Activated naive CD4-positive, alpha-beta T cell treated with anti-CD3 and anti-CD28 coated beads, Interleukin-2, amount 50 U/mL, for 24 hours (primary cell): ENCODE data around the gene PSAP.

Source experiments
- H3K27ac Mint-ChIP-seq: one replicate; pipeline ENCODE4 v1.8.0; 2021; ENCODE audit warnings: mild to moderate bottlenecking, mixed read lengths
- H3K27me3 Mint-ChIP-seq: one replicate; pipeline ENCODE4 v1.8.0; 2021; ENCODE audit warnings: mixed read lengths
- H3K36me3 Mint-ChIP-seq: one replicate; pipeline ENCODE4 v1.8.0; 2021; ENCODE audit warnings: mixed read lengths
- H3K4me1 Mint-ChIP-seq: one replicate; pipeline ENCODE4 v1.8.0; 2021; ENCODE audit warnings: mixed read lengths
- H3K4me3 Mint-ChIP-seq: one replicate; pipeline ENCODE4 v1.8.0; 2021; ENCODE audit warnings: mild to moderate bottlenecking, mixed read lengths
- H3K9me3 Mint-ChIP-seq: one replicate; pipeline ENCODE4 v1.8.0; 2021; ENCODE audit warnings: mixed read lengths

PSAP gene

GRCh38 chr10:71812913-71813590 is 38.0 kb downstream of the PSAP start:
- H3K36me3 Mint-ChIP-seq, result no peaks in the 10 kb centered on the region
- H3K4me1 Mint-ChIP-seq, result no peaks in the 10 kb centered on the region
- H3K4me3 Mint-ChIP-seq, result no peak overlapping the region
- no peaks in the 10 kb centered on the region for H3K27me3 Mint-ChIP-seq
- H3K9me3 Mint-ChIP-seq, result no peaks in the 10 kb centered on the region
- no peak overlapping the region for H3K27ac Mint-ChIP-seq

DNA sequence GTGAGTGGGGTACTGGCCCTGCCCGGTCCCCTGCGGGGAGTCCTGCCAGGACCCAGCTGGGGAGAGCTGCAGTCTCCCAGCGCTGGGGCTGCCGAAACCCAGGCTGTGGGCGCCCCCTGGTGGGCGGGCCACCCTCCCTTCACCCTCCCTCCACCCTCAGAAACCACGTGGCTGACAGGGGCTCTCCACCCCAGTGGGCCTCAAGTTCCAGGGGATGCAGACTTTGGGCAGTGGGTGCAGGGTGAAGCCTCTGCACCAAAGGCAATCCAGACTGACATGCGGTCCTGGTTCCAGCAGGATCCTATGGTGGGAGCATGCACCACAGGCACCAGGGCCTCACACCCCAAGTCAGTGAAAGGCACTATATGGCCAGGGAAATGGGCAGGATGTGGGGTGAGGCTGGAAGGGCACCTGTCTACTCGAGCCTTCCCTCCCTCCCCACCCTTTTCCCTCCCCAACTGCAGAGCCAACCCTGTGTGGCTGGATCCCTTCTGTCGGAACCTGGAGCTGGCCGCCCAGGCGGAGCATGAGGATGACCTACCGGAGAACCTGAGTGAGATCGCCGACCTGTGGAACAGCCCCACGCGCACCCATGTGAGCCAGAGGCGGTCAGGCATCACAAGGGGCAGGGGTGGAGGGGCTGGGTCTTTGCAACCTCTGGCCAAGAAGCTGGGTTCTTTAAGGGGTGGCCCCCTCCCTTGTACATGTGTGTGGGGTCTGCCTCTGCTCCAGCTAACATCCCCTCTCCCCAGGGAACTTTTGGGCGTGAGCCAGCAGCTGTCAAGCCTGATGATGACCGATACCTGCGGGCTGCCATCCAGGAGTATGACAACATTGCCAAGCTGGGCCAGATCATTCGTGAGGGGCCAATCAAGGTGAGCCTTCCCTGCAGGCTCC is 38.8 kb downstream of the PSAP start:
- no peaks in the 10 kb centered on the region for H3K9me3 Mint-ChIP-seq
- no peak overlapping the region for H3K4me3 Mint-ChIP-seq
- H3K27me3 Mint-ChIP-seq, result no peaks in the 10 kb centered on the region
- H3K27ac Mint-ChIP-seq, result no peak overlapping the region
- no peaks in the 10 kb centered on the region for H3K36me3 Mint-ChIP-seq
- no peaks in the 10 kb centered on the region for H3K4me1 Mint-ChIP-seq

GRCh38 chr10:71811351-71811750 is 39.7 kb downstream of the PSAP start:
- Mint-ChIP-seq H3K9me3 (no peaks in the 10 kb centered on the region), H3K27me3 (no peaks in the 10 kb centered on the region), H3K4me3 (no peak overlapping the region), H3K36me3 (no peaks in the 10 kb centered on the region), H3K27ac (no peak overlapping the region), H3K4me1 (no peaks in the 10 kb centered on the region)

GRCh38 chr10:71810048-71810750 is 40.9 kb downstream of the PSAP start:
- H3K36me3 Mint-ChIP-seq, result no peaks in the 10 kb centered on the region

GRCh38 chr10:71809628-71810027 is 41.4 kb downstream of the PSAP start:
- Mint-ChIP-seq H3K36me3 (no peaks in the 10 kb centered on the region), H3K9me3 (no peaks in the 10 kb centered on the region), H3K27ac (no peak overlapping the region), H3K4me3 (no peak overlapping the region), H3K27me3 (no peaks in the 10 kb centered on the region), H3K4me1 (no peaks in the 10 kb centered on the region)

More at GRCh38 chr10:71810048-71810750, 40.9 kb downstream of the PSAP start:
- no peaks in the 10 kb centered on the region for H3K27me3 Mint-ChIP-seq
- no peak overlapping the region for H3K27ac Mint-ChIP-seq
- H3K4me1 Mint-ChIP-seq, result no peaks in the 10 kb centered on the region
- no peak overlapping the region for H3K4me3 Mint-ChIP-seq
- no peaks in the 10 kb centered on the region for H3K9me3 Mint-ChIP-seq

- H3K27me3 Mint-ChIP-seq, result no peaks in the 10 kb centered on the region
Observed at GRCh38 chr10:71807557-71808510, 43.2 kb downstream of the PSAP start.

GRCh38 chr10:71806704-71807556 is 44.1 kb downstream of the PSAP start:
- H3K4me1 Mint-ChIP-seq, result no peaks in the 10 kb centered on the region
- no peaks in the 10 kb centered on the region for H3K9me3 Mint-ChIP-seq
- H3K4me3 Mint-ChIP-seq, result no peak overlapping the region
- no peaks in the 10 kb centered on the region for H3K36me3 Mint-ChIP-seq
- H3K27me3 Mint-ChIP-seq, result no peaks in the 10 kb centered on the region
- no peak overlapping the region for H3K27ac Mint-ChIP-seq

More at GRCh38 chr10:71807557-71808510, 43.2 kb downstream of the PSAP start:
- Mint-ChIP-seq H3K27ac (no peak overlapping the region), H3K4me3 (no peak overlapping the region), H3K4me1 (no peaks in the 10 kb centered on the region), H3K36me3 (no peaks in the 10 kb centered on the region), H3K9me3 (no peaks in the 10 kb centered on the region)

DNA sequence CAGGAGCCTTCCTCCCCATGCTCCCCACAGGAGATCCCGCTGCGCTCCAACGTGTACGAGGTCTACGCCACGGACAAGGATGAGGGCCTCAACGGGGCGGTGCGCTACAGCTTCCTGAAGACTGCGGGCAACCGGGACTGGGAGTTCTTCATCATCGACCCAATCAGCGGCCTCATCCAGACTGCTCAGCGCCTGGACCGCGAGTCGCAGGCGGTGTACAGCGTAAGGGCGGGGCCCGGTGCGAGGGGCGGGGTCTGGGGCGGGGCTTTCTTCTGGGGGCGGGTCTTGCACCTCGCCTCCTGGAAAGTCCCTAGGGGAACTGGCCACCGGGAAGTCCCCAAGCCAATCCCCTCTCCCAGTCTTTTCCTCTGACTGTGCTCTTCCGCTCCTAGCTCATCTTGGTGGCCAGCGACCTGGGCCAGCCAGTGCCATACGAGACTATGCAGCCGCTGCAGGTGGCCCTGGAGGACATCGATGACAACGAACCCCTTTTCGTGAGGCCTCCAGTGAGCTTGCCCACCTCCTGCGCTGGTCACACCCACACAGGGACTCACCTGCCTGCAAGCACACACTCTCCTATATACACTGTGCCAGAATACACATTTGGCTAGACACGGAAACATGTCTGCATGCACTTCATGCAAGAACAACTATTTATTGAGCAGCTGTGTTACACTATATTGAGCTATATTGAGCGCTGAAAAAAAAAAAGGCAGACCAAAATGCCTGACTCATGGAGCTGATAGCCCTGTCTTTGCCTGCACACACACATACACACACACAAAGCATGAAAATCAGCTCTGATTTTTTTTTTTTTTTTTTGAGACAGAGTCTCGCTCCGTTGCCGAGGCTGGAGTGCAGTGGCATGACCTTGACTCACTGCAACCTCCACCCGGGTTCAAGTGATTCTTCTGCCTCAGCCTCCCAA is 45.0 kb downstream of the PSAP start:
- no peaks in the 10 kb centered on the region for H3K36me3 Mint-ChIP-seq
- H3K4me1 Mint-ChIP-seq, result no peaks in the 10 kb centered on the region
- H3K4me3 Mint-ChIP-seq, result no peak overlapping the region
- H3K27me3 Mint-ChIP-seq, result no peaks in the 10 kb centered on the region
- no peaks in the 10 kb centered on the region for H3K9me3 Mint-ChIP-seq
- no peak overlapping the region for H3K27ac Mint-ChIP-seq

DNA sequence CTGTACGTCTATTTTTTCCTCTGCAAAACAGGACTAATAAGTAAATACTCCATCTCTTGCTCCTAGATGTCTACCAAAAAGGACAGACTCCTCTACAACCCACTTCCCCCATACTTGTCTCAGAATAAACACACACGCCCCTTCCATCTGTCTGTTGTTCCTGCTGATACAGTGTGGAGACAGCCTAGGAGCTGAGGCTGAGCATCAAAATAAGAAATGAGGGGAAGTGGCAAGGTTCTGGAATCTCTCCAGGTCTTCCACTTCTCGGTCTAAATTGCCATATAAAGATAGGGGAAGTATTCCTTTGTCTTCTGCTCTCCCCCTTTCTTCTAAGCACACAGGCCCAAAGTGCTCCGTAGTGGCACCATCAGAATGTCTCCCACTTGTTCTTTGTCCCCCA is 47.0 kb downstream of the PSAP start:
- H3K4me1 Mint-ChIP-seq, result no peaks in the 10 kb centered on the region
- H3K36me3 Mint-ChIP-seq, result no peaks in the 10 kb centered on the region
- no peaks in the 10 kb centered on the region for H3K9me3 Mint-ChIP-seq
- no peak overlapping the region for H3K4me3 Mint-ChIP-seq
- no peak overlapping the region for H3K27ac Mint-ChIP-seq
- H3K27me3 Mint-ChIP-seq, result no peaks in the 10 kb centered on the region

GRCh38 chr10:71802715-71803488 is 48.1 kb downstream of the PSAP start:
- Mint-ChIP-seq H3K9me3 (no peaks in the 10 kb centered on the region), H3K36me3 (no peaks in the 10 kb centered on the region)

GRCh38 chr10:71802235-71802634 is 48.8 kb downstream of the PSAP start:
- Mint-ChIP-seq H3K27ac (no peak overlapping the region), H3K4me3 (no peak overlapping the region), H3K36me3 (no peaks in the 10 kb centered on the region), H3K4me1 (peaks cover 6% of the 10 kb centered on the region), H3K27me3 (no peaks in the 10 kb centered on the region), H3K9me3 (no peaks in the 10 kb centered on the region)

More at GRCh38 chr10:71802715-71803488, 48.1 kb downstream of the PSAP start:
- H3K27ac Mint-ChIP-seq, result no peak overlapping the region
- no peaks in the 10 kb centered on the region for H3K4me1 Mint-ChIP-seq
- H3K27me3 Mint-ChIP-seq, result no peaks in the 10 kb centered on the region
- no peak overlapping the region for H3K4me3 Mint-ChIP-seq

- no peak overlapping the region for H3K4me3 Mint-ChIP-seq
- no peaks in the 10 kb centered on the region for H3K27me3 Mint-ChIP-seq
- peaks cover 10% of the 10 kb centered on the region for H3K4me1 Mint-ChIP-seq
- no peak overlapping the region for H3K27ac Mint-ChIP-seq
- no peaks in the 10 kb centered on the region for H3K36me3 Mint-ChIP-seq
- no peaks in the 10 kb centered on the region for H3K9me3 Mint-ChIP-seq
Observed at GRCh38 chr10:71801361-71801760, 49.7 kb downstream of the PSAP start.
